Posterior cingulate gyrus (tissue), 11 donors: Measurements from ENCODE around the gene EEF1G.
A peak's percentile ranks its signal among the peaks of the same experiment; 100 is the strongest.
"Not testable (repeated sequence)": the region's sequence is repeated elsewhere in the genome, so short reads cannot be mapped to it uniquely, and the experiment has no call there.

ENCODE experiments used
- DNase-seq, 10 donors: peaks; one replicate each; pipeline versions ENCODE4 v3.0.0 to v3.0.0-alpha.2; 2020 to 2021; ENCODE audit warnings: mixed read lengths in 3 of 10
- intact Hi-C: fragments of 100-400 bp; cut with DNase I; formaldehyde crosslinking; loops from one replicate; pipeline ENCODE4 v1.15.1; 2023

Gene EEF1G

GRCh38 chr11:62559626-62560025 is 14.1 kb downstream of the EEF1G start:
- intact Hi-C loops = loop anchor here (5.0 kb wide), 1 partner anchor 137 kb away; no protein-coding TSS in a partner anchor
- DNase-seq = peak in 2 of 10 donors; percentile 8 to 19

GRCh38 chr11:62559204-62559603 is 14.5 kb downstream of the EEF1G start:
- intact Hi-C loops = no loop called here
- DNase-seq = peak in 3 of 10 donors; percentile 38 to 61 (median 40)

DNA sequence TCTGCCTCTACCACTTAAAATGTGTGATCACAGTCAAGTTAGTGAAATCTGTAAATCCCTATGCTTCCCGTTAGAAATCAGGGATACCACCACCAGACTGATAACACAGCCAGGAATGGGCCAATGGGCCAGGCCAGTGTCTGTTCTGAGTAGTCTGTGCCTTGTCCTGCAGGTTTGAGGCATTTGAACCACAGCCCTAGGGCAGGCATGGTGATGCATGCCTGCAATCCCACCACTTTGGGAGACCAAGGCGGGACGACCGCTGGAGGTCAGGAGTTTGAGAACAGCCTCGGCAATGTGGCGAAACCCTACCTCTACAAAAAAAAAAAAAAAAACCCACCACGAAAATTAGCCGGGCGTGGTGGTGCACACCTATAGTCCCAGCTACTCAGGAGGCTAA is 15.0 kb downstream of the EEF1G start:
- DNase-seq = peak in 2 of 10 donors; percentile 50 to 57
- intact Hi-C loops = no loop called here

GRCh38 chr11:62556875-62557631 is 16.6 kb downstream of the EEF1G start:
- intact Hi-C loops = no loop called here
- DNase-seq = peak in 3 of 10 donors; percentile 24 to 37 (median 27)

GRCh38 chr11:62556108-62556874 is 17.4 kb downstream of the EEF1G start:
- intact Hi-C loops = no loop called here
- DNase-seq = peak in 9 of 10 donors; percentile 59 to 96 (median 78)

DNA sequence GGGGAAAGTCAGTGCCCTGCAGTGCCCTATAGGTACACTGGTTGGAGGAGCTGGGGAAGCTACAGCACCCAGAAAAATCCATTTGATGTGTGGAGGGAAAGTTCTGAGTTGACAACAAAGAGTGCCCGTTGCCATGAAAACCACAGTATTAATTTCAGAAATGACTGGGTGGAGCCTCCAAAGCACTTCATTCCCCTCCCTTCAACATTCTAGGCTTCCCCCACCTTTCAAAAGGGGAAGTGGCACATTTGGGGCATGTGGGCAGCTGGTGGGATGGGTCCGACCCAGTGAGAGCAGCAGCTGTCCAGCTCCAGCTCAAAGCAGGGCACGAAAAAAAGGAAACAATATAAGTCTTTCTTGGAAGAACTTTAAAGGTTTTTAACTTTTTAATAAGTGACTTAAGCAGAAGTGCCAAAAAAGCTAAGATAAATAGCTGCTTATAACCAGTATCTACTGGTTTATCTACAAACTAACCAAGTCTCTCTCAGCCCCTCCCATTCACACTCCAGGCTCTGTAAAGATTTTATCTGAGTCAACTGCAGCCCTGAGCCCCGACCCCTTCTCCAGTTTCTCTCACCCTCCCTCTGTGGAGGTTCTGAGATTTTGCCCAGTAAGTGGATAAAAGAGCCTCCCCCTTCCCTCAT is 18.1 kb downstream of the EEF1G start:
- peak in 2 of 10 donors; percentile 30 to 69 for DNase-seq
- intact Hi-C loops = no loop called here

GRCh38 chr11:62554387-62555167 is 19.1 kb downstream of the EEF1G start:
- peak in 2 of 10 donors; percentile 65 to 75 for DNase-seq
- intact Hi-C loops = no loop called here

DNA sequence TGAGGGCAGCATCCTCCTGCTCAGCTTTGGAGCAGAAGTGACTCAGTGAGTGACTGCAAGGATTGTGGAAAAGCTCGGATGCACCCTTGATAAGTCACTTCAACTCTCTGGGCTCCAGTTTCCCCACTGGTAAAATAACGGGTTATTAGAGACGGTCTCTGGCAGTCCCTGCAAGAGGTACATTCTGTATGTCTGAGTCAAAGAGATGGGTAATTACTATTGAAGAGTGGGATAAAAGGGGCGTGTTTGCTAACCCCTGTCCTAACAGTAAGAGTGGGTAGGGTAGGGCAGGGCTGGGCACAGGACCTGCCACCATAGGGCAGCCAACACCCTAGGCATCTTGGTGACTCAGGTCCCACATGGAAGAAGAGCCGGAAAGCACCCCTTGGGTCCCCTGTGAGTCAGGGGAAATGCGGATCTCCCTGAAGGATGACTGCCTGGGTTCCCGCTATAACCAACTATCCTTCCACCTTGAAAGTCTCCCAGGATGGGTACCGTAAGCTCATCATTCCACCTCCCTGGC is 19.8 kb downstream of the EEF1G start:
- peak in 2 of 10 donors; percentile 55 to 57 for DNase-seq
- intact Hi-C loops = no loop called here

GRCh38 chr11:62553080-62553838 is 20.4 kb downstream of the EEF1G start:
- peak in 4 of 10 donors; percentile 28 to 89 (median 56) for DNase-seq
- intact Hi-C loops = no loop called here

- DNase-seq = peak in 1 of 10 donors; percentile 14
- intact Hi-C loops = no loop called here
Measured at GRCh38 chr11:62552485-62553079, 21.1 kb downstream of the EEF1G start.

- peak in 2 of 10 donors; percentile 27 to 31 for DNase-seq
- intact Hi-C loops = not testable (repeated sequence)
Measured at GRCh38 chr11:62550478-62550877, 23.2 kb downstream of the EEF1G start.

- intact Hi-C loops = no loop called here
- peak in 2 of 10 donors; percentile 30 to 49 for DNase-seq
Measured at GRCh38 chr11:62548545-62549335, 25.0 kb downstream of the EEF1G start.

GRCh38 chr11:62547691-62548281 is 25.9 kb downstream of the EEF1G start:
- DNase-seq = peak in 2 of 10 donors; percentile 56 to 57
- intact Hi-C loops = no loop called here

- intact Hi-C loops = no loop called here
- peak in 2 of 10 donors; percentile 59 to 80 for DNase-seq
Measured at GRCh38 chr11:62546929-62547625, 26.6 kb downstream of the EEF1G start.

DNA sequence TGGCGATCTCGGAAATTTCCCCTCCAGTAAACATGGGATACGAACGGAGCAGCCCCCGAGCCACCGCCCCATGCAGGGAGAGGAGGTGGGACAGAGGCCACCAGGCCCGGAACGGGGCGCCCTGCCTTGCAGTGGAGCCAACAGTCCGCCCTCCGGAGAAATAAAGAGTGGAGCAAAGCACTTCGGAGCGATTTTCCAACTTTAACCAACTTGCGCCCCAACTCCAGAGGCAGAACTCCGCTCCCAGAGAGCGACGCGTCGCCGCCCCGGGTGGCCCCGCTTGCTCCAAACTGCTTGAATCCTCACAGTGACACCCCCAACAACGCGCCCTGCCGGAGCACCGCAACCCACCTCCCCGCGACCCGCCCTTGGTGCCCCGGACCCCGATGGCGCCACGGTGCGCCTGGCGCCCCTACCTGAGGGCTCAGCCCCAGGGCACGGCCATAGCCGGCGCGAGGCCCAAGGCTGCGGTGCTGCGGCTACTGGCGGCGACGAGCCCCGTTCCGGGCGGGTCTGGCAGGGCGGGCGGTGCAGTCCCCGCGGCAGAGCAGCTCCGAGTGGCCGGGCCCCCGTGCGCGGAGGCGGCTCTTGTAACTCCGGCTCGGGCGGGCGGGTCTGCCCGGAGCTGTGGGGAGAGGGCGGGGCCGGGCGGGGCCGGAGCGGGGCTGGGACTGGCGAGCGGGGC is 27.3 kb downstream of the EEF1G start, which contains the start of gene AHNAK:
TSS of gene AHNAK (minus strand) at position 563 of the 685 bp plus-strand sequence. CDS start 10,708 bp downstream, outside the sequence.
- intact Hi-C loops = no loop called here
- peak in 4 of 10 donors; percentile 48 to 84 (median 82) for DNase-seq
